Astrocyte of the spinal cord (primary cell): ENCODE results near the gene JMJD6.
A peak's percentile ranks its signal among the peaks of the same experiment; 100 is the strongest.

ENCODE experiments used
- DNase-seq: peaks from one replicate; pipeline ENCODE4 v3.0.0; 2011; ENCODE audit warnings: low read depth, low spot score
- H3K4me3 ChIP-seq: 2 replicates; pipeline ENCODE4 v1.5.1; 2011; ENCODE audit warnings: low read depth, mild to moderate bottlenecking, low read length, moderate library complexity
- in situ Hi-C: cut with HindIII; loops from 2 replicates; pipeline ENCODE4 v1.10.0; 2017; ENCODE audit warnings: low sequenced_read_pairs
- TF ChIP-seq, protein P1 (sequence below): IDR thresholded peaks from 2 replicates; pipeline ENCODE4 v1.5.1; 2012; ENCODE audit warnings: low read depth, mild to moderate bottlenecking, low read length, inconsistent platforms

The JMJD6 gene

DNA sequence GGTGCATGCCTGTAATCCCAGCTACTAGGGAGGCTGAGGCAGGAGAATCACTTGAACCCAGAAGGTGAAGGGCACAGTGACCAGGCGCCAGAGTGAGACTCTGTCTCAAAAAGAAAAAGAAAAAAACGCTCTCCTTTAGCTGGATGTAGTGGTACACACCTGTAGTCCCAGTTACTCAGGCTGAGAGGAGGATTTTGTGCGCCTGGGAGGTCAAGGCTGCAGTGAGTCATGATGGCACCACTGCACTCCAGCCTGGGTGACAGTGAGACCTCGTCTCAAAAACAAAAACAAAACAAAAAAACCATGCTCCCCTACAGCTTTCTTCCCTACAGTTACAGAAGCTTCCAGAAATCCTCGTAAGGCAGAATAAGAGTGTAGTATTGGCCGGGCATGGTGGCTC is 49.8 kb downstream of the JMJD6 start:
- no peak for DNase-seq
- TF ChIP-seq, protein P1, sequence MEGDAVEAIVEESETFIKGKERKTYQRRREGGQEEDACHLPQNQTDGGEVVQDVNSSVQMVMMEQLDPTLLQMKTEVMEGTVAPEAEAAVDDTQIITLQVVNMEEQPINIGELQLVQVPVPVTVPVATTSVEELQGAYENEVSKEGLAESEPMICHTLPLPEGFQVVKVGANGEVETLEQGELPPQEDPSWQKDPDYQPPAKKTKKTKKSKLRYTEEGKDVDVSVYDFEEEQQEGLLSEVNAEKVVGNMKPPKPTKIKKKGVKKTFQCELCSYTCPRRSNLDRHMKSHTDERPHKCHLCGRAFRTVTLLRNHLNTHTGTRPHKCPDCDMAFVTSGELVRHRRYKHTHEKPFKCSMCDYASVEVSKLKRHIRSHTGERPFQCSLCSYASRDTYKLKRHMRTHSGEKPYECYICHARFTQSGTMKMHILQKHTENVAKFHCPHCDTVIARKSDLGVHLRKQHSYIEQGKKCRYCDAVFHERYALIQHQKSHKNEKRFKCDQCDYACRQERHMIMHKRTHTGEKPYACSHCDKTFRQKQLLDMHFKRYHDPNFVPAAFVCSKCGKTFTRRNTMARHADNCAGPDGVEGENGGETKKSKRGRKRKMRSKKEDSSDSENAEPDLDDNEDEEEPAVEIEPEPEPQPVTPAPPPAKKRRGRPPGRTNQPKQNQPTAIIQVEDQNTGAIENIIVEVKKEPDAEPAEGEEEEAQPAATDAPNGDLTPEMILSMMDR = no peak
- in situ Hi-C loops = no loop called here
- no peak overlapping the region for H3K4me3 ChIP-seq

DNA sequence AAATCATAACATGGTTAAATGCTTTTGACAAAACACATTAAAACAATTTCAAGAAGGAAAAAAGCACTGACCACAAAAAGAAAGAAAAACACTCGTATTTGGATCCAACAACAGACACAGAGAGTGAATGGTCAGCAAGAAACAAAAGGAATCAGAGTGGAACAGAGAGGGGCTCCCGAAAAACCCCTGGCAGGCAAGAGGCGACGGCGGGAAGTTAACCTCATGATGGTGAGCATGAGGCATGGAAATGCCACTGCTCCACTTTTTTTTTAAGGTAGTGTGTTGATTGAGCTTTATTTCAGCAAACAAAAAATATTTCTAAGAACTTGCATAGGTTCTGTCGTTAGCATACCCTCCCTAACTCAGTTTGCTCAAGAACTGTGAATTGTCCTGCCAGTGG is 50.8 kb downstream of the JMJD6 start:
- DNase-seq = no peak
- in situ Hi-C loops = no loop called here
- H3K4me3 ChIP-seq = no peak overlapping the region
- TF ChIP-seq, protein P1 = no peak

DNA sequence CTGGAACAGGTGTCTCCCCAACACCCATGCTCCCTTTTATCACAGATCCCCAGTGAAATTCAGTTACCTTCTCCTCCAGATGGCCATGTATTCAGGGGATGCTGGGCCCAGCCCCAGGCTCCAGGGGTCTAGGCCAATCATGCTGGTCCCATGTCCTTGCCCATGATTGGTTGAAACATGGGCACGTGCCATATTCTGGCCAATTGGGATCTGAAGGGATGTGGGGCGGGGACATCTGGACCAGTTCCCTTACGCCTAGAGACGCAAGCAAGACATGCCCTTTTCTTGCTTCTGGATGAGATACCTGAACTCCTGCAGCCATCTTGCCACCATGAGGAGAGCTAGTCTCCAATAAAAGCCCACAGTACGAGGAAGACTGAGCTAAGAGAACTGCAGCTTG is 51.8 kb downstream of the JMJD6 start:
- in situ Hi-C loops = no loop called here
- TF ChIP-seq, protein P1 = no peak
- H3K4me3 ChIP-seq = no peak overlapping the region
- DNase-seq = no peak

DNA sequence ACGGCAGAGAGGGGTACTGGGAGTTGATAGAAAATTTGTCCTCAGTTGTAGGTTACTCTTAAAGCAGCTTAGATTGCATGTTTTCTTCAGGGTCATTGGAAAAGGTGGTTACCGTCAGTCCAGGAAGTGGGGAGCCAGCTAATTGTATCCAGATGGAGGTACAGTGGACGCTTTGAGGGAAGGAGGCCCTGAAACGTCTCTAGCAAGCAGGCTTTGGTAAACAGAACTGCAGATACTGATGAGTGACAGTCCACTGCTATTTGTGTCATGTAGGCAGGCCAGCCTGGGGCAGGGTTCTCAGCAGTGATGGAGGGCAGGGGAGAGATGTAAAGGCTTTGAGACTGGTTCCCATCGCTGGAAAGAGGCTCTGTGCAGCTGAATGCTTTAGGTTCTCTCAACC is 52.7 kb downstream of the JMJD6 start:
- no peak for DNase-seq
- TF ChIP-seq, protein P1 = no peak
- in situ Hi-C loops = no loop called here
- H3K4me3 ChIP-seq = no peak overlapping the region

DNA sequence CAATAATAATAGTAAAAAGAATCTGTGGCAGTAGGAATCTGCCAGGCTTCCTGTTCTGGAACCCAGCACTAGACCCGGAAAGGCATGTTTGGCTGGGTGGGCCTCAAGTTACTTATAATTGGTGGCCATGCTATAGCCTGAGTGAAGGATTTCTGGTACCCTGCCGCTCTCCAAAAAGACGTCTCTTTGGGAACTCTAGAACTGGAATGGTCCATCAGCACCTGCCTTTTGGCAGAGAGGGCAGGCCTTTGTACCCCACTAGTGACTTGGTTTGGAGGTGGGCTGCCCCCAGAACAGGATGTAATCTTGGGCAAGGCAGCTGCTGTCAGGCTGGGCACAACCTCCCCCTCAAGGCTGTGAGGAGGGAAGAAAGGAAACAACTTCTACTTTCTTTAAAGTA is 53.5 kb downstream of the JMJD6 start:
- no peak for DNase-seq
- TF ChIP-seq, protein P1 = no peak
- in situ Hi-C loops = no loop called here
- H3K4me3 ChIP-seq = no peak overlapping the region

DNA sequence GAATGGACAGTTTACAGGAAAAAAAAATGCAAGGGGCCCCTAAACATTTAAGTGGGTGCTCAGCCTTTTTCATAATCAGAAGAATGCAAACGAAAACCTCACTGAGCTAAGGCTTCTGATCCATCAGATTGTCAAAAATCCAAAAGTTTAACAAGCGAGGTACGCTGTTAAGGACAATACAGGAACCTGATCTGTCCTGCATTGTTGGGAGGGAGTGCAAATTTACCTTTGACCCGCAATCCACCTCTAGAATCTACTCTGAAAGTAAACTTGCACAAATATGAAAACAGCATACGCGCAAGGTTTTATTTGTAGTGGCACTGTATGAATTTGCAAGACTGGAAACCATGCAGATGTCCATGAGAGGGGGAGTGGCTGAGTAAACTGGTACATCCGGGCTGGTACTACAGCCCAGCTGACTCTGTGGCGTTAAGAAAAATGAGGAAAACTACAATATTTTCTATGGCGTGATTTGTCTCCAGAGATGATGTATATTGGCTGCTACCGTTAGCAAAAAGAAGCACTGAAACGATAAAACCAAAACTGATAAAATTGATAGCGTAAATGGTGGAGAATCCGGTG is 54.0 kb downstream of the JMJD6 start:
- no peak for DNase-seq

More for the DNA sequence above, 54.0 kb downstream of the JMJD6 start:
- in situ Hi-C loops = no loop called here
- TF ChIP-seq, protein P1 = no peak
- H3K4me3 ChIP-seq = peak overlapping the region; percentile 72
